K562 (cell line): Measurements from ENCODE around the gene FAM241B. TPM values are rescaled to one million over a fixed set of nuclear protein-coding genes. Genes with fewer than 3 reads are reported as not detected.

Source experiments
- ATAC-seq: fragments of 200-7000 bp; cut with Tn5 transposase; 3 replicates; pipeline ENCODE4 v1.9.1; 2020; ENCODE audit warnings: moderate library complexity
- BruUV-seq: library from RNA; stranded (reverse); fragments of 400-500 nt; replicated peaks from 2 replicates; lab custom pipeline; 2021; lab: Mats Ljungman, UMichigan
- CTCF ChIA-PET: fragments of 300-600 bp; formaldehyde crosslinking; extraction: SDS; loops from one replicate; lab custom pipeline; 2021; ENCODE audit warnings: low intra/inter-chr PET ratio; lab: Yijun Ruan, JAX
- POLR2A ChIA-PET: fragments of 300-600, 350-650 bp; sonication (Branson Sonifier 250); formaldehyde crosslinking; extraction: SDS; loops from one replicate; lab custom pipeline; 2021; ENCODE audit warnings: antibody characterized with exemption, inconsistent platforms; lab: Yijun Ruan, JAX
- DNase-seq, 4 experiments: peaks; one replicate each; pipeline versions ENCODE4 v3.0.0 to v3.0.0-alpha.2; 2011 to 2018; ENCODE audit warnings: low spot score in 3 of 4, mixed read lengths in 3 of 4; ENCODE audit errors: extremely low read depth in 1 of 4
- FAIRE-seq: peaks from 2 replicates; lab custom pipeline; 2011; peaks lifted over from hg19 to GRCh38; lab: Jason Lieb, UNC
- H2AFZ ChIP-seq: 2 replicates; pipeline ENCODE4 v1.6.0; 2011; ENCODE audit warnings: low read depth, low read length, control low read depth, inconsistent platforms
- H3K27ac ChIP-seq: fragments of 200-600 bp; 3 replicates; pipeline ENCODE4 v1.8.0; 2011; ENCODE audit warnings: low read depth, mild to moderate bottlenecking, control low read depth, inconsistent platforms, low read length, moderate library complexity, mixed read lengths; ENCODE audit errors: extremely low read depth
- H3K27me3 ChIP-seq, 2 experiments: fragments of 300-600 bp in 1 of 2; 2 replicates in 1 of 2; 3 replicates in 1 of 2; pipeline versions ENCODE4 v1.6.0 to v1.8.0; 2011; ENCODE audit warnings: inconsistent platforms in 2 of 2, low read length in 2 of 2, mild to moderate bottlenecking in 1 of 2, mixed read lengths in 1 of 2, moderate library complexity in 1 of 2; ENCODE audit not compliant: control insufficient read depth in 2 of 2, insufficient read depth in 2 of 2
- H3K36me3 ChIP-seq: fragments of 300-600 bp; 3 replicates; pipeline ENCODE4 v1.8.0; 2011; ENCODE audit warnings: mild to moderate bottlenecking, low read length, inconsistent platforms; ENCODE audit not compliant: control insufficient read depth, insufficient read depth
- H3K4me1 ChIP-seq, 2 experiments: fragments of 200-600 bp in 1 of 2; replicated peaks in 1 of 2; 2 replicates in 1 of 2; 3 replicates in 1 of 2; pipeline versions ENCODE4 v1.5.1 to v1.8.0; 2011; ENCODE audit warnings: inconsistent platforms in 2 of 2, low read length in 2 of 2, mild to moderate bottlenecking in 1 of 2, mixed read lengths in 1 of 2, moderate library complexity in 1 of 2; ENCODE audit not compliant: control insufficient read depth in 2 of 2, insufficient read depth in 2 of 2
- H3K4me2 ChIP-seq: 2 replicates; pipeline ENCODE4 v1.6.1; 2011; ENCODE audit warnings: low read length, control low read depth, inconsistent platforms, mixed read lengths; ENCODE audit not compliant: insufficient read depth
- H3K4me3 ChIP-seq: fragments of 200-600 bp; sonication (generic), shearing (Covaris generic); 2 replicates; pipeline ENCODE4 v1.5.1; 2016; ENCODE audit warnings: control low read depth, inconsistent platforms
- H3K79me2 ChIP-seq: fragments of 200-600 bp; 3 replicates; pipeline ENCODE4 v1.8.0; 2011; ENCODE audit warnings: low read length, inconsistent platforms; ENCODE audit not compliant: control insufficient read depth, insufficient read depth
- H3K9ac ChIP-seq, 2 experiments: 2 replicates each; pipeline versions ENCODE4 v1.6.0 to v1.6.1; 2011; ENCODE audit warnings: low read depth in 2 of 2, low read length in 2 of 2, control low read depth in 1 of 2, inconsistent platforms in 1 of 2, mild to moderate bottlenecking in 1 of 2, mixed read lengths in 1 of 2; ENCODE audit not compliant: insufficient read depth in 1 of 2
- H3K9me1 ChIP-seq: one replicate; pipeline ENCODE4 v1.6.0; 2011; ENCODE audit warnings: inconsistent platforms, mild to moderate bottlenecking, low read length, moderate library complexity; ENCODE audit not compliant: control insufficient read depth, insufficient read depth
- H3K9me3 ChIP-seq: replicated peaks from 2 replicates; pipeline ENCODE4 v1.5.1; 2011; ENCODE audit warnings: low read depth, low read length, inconsistent platforms; ENCODE audit not compliant: control insufficient read depth, insufficient read depth
- H4K20me1 ChIP-seq: replicated peaks from 2 replicates; pipeline ENCODE4 v1.6.1; 2011; ENCODE audit warnings: low read length, inconsistent platforms, mixed read lengths; ENCODE audit not compliant: control insufficient read depth, insufficient read depth
- NBN ChIP-seq: fragments of 450-650 bp; IDR thresholded peaks from 2 replicates; pipeline ENCODE4 v1.6.1; 2016; ENCODE audit warnings: low read depth, mild to moderate bottlenecking
- PML ChIP-seq: IDR thresholded peaks from 2 replicates; pipeline ENCODE4 v1.6.1; 2012; ENCODE audit warnings: low read length, inconsistent platforms
- PTRF ChIP-seq: fragments of 450-650 bp; IDR thresholded peaks from 2 replicates; pipeline ENCODE4 v1.6.1; 2016; ENCODE audit warnings: mild to moderate bottlenecking, missing genetic modification characterization, missing compliant biosample characterization
- PYGO2 ChIP-seq: fragments of 450-650 bp; IDR thresholded peaks from 2 replicates; pipeline ENCODE4 v1.6.1; 2016; ENCODE audit warnings: mild to moderate bottlenecking, missing genetic modification characterization, moderate library complexity, missing compliant biosample characterization
- SAP30 ChIP-seq: fragments of 200-600 bp; sonication (generic); IDR thresholded peaks from 2 replicates; pipeline ENCODE4 v1.6.1; 2012; ENCODE audit warnings: borderline replicate concordance, low read depth, mild to moderate bottlenecking, moderate library complexity, low read length, control low read depth, inconsistent platforms; ENCODE audit not compliant: insufficient read depth, poor library complexity, severe bottlenecking
- TAL1 ChIP-seq: fragments of 450-650 bp; IDR thresholded peaks from 2 replicates; pipeline ENCODE4 v1.6.1; 2016; ENCODE audit warnings: mild to moderate bottlenecking
- ZC3H8 ChIP-seq: fragments of 450-650 bp; IDR thresholded peaks from 2 replicates; pipeline ENCODE4 v1.6.1; 2017
- WGBS: fragments of 100-300 bp; shearing (Covaris generic); methylation state at CpG from one replicate; pipeline ENCODE4 v1.1.6; 2016; ENCODE audit warnings: low coverage, mixed read lengths; ENCODE audit not compliant: insufficient coverage; ENCODE audit errors: missing lambda C conversion rate; 5-methylcytosine and 5-hydroxymethylcytosine counted together
- in situ Hi-C: fragments of 300-500 bp; cut with MboI; formaldehyde crosslinking; loops from 4 replicates; pipeline ENCODE4 v1.15.0; 2018; ENCODE audit warnings: inconsistent platforms, mixed read lengths
- intact Hi-C: fragments of 100-400 bp; cut with micrococcal nuclease; formaldehyde crosslinking; loops from 2 replicates; pipeline ENCODE4 v1.14.2; 2022
- polyA plus RNA-seq, 8 experiments: library from polyadenylated mRNA; depleted of rRNA in 4 of 8; stranded (reverse) in 5 of 8; unstranded in 3 of 8; fragments of >200 nt; fragmentation: Nextera tagmentation in 2 of 8; fragmentation: Illumina TruSeq in 1 of 8; extraction: Ambion mirVana in 2 of 8; extraction: Trizol in 1 of 8; gene quantifications; 2 replicates each; pipeline versions ENCODE4 v1.2.1 to v1.2.3, GENCODE V29; 2011 to 2014; ENCODE audit warnings: inconsistent platforms in 1 of 8, missing spikeins in 1 of 8
- total RNA-seq, 7 experiments: library from RNA; depleted of rRNA in 6 of 7; stranded (reverse); fragments of >200 nt in 6 of 7; fragmentation: Illumina TruSeq in 2 of 7; extraction: Trizol in 2 of 7; gene quantifications; 2 replicates each; pipeline versions ENCODE4 v1.2.1 to v1.2.3, GENCODE V29; 2011 to 2021; ENCODE audit warnings: low replicate concordance in 1 of 7
- TF ChIP-seq, protein P1 (sequence below): fragments of 250-450 bp; sonication (Bioruptor Pico); IDR thresholded peaks from 2 replicates; pipeline ENCODE4 v1.4.0; 2020
- TF ChIP-seq, protein P2 (sequence below), 2 experiments: IDR thresholded peaks; 2 replicates each; pipeline ENCODE4 v1.6.1; 2012; ENCODE audit warnings: improper control_type of control experiment in 2 of 2, low read depth in 2 of 2, low read length in 2 of 2, borderline replicate concordance in 1 of 2
- TF ChIP-seq, protein P3 (sequence below): sonication (generic); formaldehyde crosslinking; IDR thresholded peaks from 2 replicates; pipeline ENCODE4 v1.5.0; 2020; ENCODE audit warnings: missing genetic modification reagents
- TF ChIP-seq, protein P4 (sequence below), 2 experiments: fragments of 450-650 bp in 1 of 2; sonication (generic) in 1 of 2; formaldehyde crosslinking in 1 of 2; IDR thresholded peaks in 1 of 2; conservative IDR thresholded peaks in 1 of 2; 2 replicates each; pipeline versions ENCODE4 v1.6.1 to v1.8.1; 2016 to 2023; ENCODE audit warnings: mild to moderate bottlenecking in 2 of 2, moderate library complexity in 2 of 2, inconsistent platforms in 1 of 2, missing genetic modification reagents in 1 of 2
- TF ChIP-seq, protein P5 (sequence below): fragments of 250-450 bp; sonication (Bioruptor Pico); IDR thresholded peaks from 2 replicates; pipeline ENCODE4 v1.5.0; 2020; ENCODE audit warnings: mild to moderate bottlenecking

FAM241B gene
- total and polyA plus RNA-seq, 9 of the 15 experiments (the other 6 are each of a cell fraction or from before 2014, with no cell fraction given): 1.9 to 11.1 (median 3.0) TPM

DNA sequence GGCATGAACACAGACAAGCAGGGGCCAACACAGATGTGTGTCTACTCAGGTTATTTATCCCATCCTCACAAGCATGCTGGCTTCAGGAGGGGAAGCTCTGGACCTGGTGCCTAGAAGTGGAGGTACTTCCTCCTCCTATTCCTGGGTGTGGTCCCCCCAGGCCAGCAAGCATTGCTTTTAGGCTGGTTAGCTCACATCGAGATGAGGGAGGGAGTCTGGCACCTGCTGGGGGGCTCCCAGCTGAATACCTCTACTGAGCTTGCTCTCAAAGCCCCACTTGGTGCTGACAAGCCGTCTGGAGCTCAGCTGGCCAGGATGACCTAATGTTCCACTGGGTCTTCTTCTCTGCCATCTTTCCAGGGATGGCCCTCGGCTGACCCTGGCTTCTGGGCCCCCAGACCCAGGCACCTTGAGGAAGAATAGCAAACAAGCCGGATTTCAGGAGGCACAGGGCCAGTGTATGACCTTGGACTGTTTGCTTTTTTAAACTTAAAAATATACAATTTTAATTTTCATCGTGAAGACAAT is 26.8 kb downstream of the FAM241B start (continued):
- TF ChIP-seq, protein P1, sequence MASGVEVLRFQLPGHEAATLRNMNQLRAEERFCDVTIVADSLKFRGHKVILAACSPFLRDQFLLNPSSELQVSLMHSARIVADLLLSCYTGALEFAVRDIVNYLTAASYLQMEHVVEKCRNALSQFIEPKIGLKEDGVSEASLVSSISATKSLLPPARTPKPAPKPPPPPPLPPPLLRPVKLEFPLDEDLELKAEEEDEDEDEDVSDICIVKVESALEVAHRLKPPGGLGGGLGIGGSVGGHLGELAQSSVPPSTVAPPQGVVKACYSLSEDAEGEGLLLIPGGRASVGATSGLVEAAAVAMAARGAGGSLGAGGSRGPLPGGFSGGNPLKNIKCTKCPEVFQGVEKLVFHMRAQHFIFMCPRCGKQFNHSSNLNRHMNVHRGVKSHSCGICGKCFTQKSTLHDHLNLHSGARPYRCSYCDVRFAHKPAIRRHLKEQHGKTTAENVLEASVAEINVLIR (CRISPR knock-in tag): no peak
- TF ChIP-seq PML: no peak

DNA sequence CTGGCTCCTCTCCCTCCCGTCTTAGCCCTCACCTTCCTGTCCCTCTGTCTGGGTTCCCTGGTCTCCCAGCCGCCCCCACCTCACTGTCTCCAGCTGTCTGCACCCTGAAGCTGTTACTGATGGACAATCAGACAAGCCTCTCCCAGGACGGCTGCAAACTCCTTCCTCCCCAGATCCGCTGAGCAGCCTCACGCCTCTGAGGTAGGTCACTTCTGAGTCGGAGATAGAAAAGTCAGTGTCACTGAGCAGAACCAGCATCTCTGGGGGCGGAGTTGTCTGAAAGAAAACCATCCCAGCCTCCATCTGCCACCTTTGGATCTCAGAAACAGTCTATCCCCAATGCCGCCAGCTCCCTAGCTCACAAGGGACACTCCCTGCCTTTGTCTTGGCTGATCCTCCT is 27.4 kb downstream of the FAM241B start:
- CTCF ChIA-PET: no interaction called here
- Histone ChIP-seq H4K20me1 (0 out of 2 replicates have a peak, but pooled peaks cover 13% of the 10 kb centered on the region), H3K4me3 (no peak overlapping the region), H3K27ac (no peak overlapping the region), H3K4me2 (no peak overlapping the region), H3K9ac (no peak overlapping the region), H3K36me3 (no peaks in the 10 kb centered on the region), H3K9me3 (no peaks in the 10 kb centered on the region), H3K9me1 (no peaks in the 10 kb centered on the region), H3K79me2 (no peaks in the 10 kb centered on the region), H3K4me1 (no peaks in the 10 kb centered on the region), H2AFZ (no peak overlapping the region), H3K27me3 (peaks cover 25 to 74% of the 10 kb centered on the region in 2 experiments; a peak in 4 of 5 replicates)
- in situ Hi-C loops (no loop called here), intact Hi-C loops (no loop called here)
- POLR2A ChIA-PET: interaction anchor here (0.5 kb wide), 1 partner anchor 194 kb away, joined by 3 read pairs; no protein-coding TSS in a partner anchor
- no peak for DNase-seq
- ATAC-seq: peak; percentile 29; the same call in 2 of the 3 replicates
- BruUV-seq: no TSS peak
- FAIRE-seq: no peak
- WGBS: 4% methylated on average over 8 of the region's 8 CpGs
- TF ChIP-seq PYGO2 (tag) (no peak), PTRF (tag) (no peak), NBN (no peak), ZC3H8 (no peak), SAP30 (no peak), TAL1 (no peak)
- TF ChIP-seq, protein P2, sequence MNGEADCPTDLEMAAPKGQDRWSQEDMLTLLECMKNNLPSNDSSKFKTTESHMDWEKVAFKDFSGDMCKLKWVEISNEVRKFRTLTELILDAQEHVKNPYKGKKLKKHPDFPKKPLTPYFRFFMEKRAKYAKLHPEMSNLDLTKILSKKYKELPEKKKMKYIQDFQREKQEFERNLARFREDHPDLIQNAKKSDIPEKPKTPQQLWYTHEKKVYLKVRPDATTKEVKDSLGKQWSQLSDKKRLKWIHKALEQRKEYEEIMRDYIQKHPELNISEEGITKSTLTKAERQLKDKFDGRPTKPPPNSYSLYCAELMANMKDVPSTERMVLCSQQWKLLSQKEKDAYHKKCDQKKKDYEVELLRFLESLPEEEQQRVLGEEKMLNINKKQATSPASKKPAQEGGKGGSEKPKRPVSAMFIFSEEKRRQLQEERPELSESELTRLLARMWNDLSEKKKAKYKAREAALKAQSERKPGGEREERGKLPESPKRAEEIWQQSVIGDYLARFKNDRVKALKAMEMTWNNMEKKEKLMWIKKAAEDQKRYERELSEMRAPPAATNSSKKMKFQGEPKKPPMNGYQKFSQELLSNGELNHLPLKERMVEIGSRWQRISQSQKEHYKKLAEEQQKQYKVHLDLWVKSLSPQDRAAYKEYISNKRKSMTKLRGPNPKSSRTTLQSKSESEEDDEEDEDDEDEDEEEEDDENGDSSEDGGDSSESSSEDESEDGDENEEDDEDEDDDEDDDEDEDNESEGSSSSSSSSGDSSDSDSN (IDR thresholded peaks at IDR 0.05; ENCODE audit: borderline replicate concordance in 1 of 2, low read depth in 2 of 2, low read length in 2 of 2): no peak
- TF ChIP-seq, protein P3, sequence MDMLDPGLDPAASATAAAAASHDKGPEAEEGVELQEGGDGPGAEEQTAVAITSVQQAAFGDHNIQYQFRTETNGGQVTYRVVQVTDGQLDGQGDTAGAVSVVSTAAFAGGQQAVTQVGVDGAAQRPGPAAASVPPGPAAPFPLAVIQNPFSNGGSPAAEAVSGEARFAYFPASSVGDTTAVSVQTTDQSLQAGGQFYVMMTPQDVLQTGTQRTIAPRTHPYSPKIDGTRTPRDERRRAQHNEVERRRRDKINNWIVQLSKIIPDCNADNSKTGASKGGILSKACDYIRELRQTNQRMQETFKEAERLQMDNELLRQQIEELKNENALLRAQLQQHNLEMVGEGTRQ (CRISPR knock-in tag): no peak
- TF ChIP-seq, protein P4, sequence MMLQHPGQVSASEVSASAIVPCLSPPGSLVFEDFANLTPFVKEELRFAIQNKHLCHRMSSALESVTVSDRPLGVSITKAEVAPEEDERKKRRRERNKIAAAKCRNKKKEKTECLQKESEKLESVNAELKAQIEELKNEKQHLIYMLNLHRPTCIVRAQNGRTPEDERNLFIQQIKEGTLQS (IDR thresholded peaks at IDR 0.05): no peak
- TF ChIP-seq, protein P4 (CRISPR knock-in tag; conservative IDR thresholded peaks at IDR 0.05): no peak
- TF ChIP-seq, protein P5, sequence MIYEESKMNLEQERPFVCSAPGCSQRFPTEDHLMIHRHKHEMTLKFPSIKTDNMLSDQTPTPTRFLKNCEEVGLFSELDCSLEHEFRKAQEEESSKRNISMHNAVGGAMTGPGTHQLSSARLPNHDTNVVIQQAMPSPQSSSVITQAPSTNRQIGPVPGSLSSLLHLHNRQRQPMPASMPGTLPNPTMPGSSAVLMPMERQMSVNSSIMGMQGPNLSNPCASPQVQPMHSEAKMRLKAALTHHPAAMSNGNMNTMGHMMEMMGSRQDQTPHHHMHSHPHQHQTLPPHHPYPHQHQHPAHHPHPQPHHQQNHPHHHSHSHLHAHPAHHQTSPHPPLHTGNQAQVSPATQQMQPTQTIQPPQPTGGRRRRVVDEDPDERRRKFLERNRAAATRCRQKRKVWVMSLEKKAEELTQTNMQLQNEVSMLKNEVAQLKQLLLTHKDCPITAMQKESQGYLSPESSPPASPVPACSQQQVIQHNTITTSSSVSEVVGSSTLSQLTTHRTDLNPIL: no peak
